NCI-H2107 treated with DMSO at 0.1 percent for 48 hours (cell line): ENCODE data around the gene LILRA2.
"Not testable (repeated sequence)": the region's sequence is repeated elsewhere in the genome, so short reads cannot be mapped to it uniquely, and the experiment has no call there.

Source experiments
- DNase-seq: peaks from one replicate; lab custom pipeline; 2025; ENCODE audit not compliant: unreplicated experiment; lab: John Stamatoyannopoulos, UW

LILRA2 gene

GRCh38 chr19:54573330-54573872 is at the start of gene LILRA2:
LILRA2 (plus strand) TSS chr19:54573790; CDS start chr19:54573879, 89 bp downstream.
- no peak for DNase-seq

DNA sequence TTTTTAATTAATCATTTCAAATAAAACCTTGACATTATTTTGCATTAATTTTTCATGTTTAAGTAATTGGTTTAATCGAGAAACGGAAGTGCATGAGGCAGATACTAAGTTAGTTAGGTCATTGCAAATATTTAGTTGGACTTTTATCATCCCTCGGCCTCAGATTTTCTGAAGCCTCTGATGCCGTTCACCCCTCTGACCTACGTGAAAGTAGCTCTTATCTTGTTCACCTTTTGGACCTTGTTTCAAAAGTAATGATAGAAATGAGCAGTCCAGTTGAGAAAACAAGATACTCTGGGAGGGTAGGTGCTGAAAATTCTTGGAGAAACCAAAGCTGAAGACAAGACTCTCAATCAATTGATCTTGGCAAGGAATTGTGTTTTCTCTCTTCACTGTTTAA is 48.0 kb upstream of the LILRA2 start:
- no peak for DNase-seq

DNA sequence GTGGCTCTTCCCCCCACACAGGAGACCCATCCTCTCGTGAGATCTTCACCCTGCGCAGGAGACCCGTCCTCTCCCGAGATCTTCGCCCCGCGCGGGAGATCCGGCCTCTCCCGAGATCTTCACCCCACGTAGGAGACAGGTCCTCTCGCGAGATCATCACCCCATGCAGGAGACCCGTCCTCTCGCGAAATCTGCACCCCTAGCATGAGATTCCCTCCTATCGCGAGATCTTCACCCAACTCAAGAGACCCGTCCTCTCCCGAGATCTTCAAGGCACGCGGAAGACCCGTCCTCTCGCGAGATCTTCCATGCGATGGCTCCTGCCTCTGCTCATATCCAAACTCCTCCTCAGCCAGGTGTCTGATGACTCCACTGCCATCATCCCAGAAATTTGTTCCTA is 46.6 kb upstream of the LILRA2 start:
- no peak for DNase-seq

DNA sequence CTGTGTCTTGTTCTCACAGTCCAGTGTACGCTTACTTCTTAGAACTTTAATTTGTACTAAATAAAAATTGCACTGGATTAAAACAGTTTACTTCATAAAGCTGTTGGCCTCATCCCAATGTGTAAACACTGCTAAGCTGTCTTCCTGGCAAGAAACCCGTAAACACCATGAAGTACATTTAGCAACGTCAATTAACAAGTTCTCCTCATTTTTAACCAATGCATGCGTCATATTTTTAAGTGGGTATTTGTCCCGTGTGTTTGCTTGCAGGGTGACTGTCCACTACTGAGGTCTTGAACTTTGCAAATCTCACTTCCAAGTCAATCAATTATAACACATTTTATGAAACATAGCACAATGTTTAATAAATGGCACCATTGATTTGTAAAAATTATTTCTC is 42.7 kb upstream of the LILRA2 start:
- no peak for DNase-seq

GRCh38 chr19:54532528-54532927 is 41.1 kb upstream of the LILRA2 start:
- no peak for DNase-seq

- no peak for DNase-seq
Measured at GRCh38 chr19:54533476-54533875, 40.1 kb upstream of the LILRA2 start.

DNA sequence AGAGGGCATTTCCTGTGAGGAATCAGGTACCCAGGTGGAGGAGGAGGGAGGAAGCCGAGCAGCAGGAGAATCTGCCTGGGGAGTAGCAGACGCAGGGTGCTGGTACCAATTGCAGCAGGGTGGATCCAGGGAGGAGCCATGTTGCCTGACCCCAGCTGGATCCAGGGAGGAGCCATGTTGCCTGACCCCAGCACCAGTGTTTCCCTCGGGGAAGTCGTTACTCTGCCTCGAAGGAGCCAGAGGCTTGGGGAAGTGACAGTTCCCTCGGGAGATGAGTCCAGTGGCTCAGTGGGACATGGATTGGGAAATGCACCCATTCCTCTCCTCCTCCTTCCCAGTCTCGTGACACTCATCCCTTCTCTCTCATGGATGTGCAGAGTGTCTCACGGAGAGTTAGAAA is 39.4 kb upstream of the LILRA2 start:
- DNase-seq = no peak

GRCh38 chr19:54535601-54536000 is 38.0 kb upstream of the LILRA2 start:
- no peak for DNase-seq

DNA sequence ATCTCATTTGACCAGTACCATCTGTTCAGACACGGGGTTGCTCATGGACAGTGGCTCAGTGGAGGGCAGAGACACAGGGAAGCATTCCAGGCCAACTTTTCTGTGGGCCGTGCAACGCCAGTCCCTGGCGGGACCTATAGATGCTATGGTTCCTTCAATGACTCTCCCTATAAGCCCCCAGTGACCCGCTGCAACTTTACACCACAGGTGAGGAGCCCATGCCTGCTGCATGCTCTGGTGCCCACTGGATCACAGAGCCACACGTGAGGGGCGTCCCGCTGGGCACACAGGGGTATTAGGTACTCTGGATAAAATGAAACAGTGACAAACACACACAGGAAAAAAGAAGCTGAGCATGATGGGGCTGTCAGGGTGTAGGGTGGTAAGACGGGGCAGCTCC is 36.6 kb upstream of the LILRA2 start:
- no peak for DNase-seq

DNA sequence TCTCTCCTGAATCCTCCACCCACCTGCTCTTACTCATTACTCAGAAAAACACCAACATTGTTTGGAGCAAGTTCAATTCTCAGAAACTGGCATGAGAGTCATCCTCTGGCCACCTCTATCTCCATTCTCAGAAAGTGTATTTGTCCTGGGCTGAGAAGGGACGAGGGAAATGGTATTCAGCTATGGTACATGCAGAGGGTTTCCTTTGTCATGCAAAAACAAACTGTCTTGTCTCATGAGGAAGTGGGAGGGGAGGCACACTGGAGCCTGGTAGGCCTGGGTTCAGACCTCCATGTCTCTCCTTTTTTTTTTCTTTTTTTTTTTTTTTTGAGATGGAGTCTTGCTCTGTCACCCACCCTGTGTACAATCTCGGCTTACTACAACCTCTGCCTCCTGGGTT is 31.9 kb upstream of the LILRA2 start:
- DNase-seq = no peak

DNA sequence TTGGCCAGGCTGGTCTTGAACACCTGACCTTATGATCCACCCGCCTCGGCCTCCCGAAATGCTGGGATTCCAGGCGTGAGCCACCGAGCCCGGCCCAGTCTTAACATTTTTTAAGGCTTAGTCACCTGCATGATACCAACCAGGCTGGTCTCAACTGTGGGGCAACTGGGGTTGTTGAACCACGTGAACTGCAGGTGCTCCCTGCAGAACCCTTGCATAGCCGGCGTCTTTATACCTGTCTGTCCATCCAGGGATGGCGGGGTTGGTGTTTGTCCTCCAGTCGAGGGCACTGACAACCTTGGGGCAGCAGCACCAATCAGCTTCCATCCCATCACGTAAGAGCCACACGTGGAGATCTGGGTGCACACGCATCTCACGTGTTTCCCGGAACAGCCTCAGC is 24.8 kb upstream of the LILRA2 start:
- DNase-seq = no peak

DNA sequence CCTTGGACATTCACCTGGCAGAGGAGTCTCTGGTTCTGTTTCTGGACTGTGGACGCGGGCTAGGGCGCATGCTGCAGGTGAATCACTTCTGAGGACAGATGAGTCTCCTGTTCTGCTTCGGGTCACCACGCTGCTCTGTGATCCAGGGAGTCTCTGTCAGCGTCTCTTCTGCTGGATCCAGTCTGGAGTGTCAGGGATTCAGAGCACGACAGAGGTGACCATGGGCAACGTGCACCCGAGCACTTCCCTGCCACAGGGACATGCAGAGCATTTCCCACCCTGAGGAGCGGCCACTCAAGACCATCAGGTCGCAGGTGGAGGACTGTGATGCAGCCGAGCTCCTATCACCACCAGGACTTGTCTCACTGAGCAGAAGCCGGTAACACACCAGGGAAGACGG is 24.4 kb upstream of the LILRA2 start:
- DNase-seq = no peak

GRCh38 chr19:54551293-54551692 is 22.3 kb upstream of the LILRA2 start:
- DNase-seq = no peak

- DNase-seq = no peak
Measured at GRCh38 chr19:54551950-54552912, 21.4 kb upstream of the LILRA2 start.

DNA sequence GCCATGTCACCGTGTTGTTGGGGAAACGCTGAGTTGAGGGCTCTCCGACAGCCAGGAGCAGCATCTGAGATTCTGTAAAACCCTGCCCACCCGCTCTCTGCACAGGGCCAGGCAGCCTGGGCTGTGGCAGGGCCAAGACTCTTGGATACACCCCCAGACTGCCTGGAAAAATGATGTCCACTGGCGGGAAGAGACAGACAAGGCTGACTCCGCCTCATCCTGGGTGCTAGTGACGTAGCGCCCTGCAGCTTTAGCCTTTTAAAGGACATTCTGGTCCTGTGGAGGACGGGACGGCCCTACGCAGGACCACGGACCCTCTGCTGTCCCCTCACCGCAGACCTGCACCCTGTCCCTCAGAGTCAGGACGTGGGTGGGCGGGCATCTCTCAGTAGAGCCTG is 20.7 kb upstream of the LILRA2 start:
- DNase-seq = no peak

GRCh38 chr19:54554006-54554405 is 19.6 kb upstream of the LILRA2 start:
- no peak for DNase-seq

GRCh38 chr19:54554896-54555295 is 18.7 kb upstream of the LILRA2 start:
- no peak for DNase-seq

- no peak for DNase-seq
Measured at GRCh38 chr19:54556194-54556593, 17.4 kb upstream of the LILRA2 start.

DNA sequence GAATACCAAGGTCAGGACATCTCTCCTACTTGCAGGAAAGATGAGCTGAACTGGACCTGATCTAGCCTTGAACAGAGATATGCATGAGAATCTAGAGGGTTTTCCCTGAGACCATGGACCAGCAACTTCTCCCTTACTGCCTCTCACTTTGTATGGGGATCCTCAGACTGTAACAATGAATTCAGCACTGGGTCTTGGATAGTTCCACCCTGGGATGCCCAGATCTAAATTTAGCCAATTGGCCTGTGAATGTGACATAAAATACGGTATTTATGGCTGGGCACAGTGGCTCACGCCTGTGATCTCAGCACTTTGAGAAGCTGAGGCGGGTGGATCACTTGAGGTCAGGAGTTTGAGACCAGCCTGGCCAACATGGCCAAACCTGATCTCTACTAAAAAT is 15.3 kb upstream of the LILRA2 start:
- DNase-seq = no peak

DNA sequence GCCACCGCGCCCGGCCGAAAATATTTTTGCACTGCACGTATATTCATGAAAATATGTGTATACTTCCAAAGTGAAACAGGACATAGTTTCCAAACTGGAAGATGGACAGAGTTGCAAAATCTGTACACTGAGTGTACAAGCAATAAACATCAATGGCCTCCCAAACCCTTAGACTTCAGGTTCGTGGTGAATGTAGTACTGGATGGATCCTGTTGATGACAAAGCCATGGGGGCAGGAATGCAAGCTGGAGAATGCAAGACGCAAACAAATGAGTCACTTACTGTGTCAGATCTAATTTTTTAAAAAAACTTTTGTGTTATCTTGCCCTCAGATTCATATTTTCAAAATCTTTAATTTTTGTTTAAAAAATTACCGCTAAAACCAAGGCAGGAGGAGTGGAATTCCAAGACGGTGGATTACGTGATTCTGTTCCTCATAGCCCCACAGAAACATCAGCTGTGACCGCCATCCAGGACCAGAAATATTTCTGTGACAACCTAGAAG is 12.7 kb upstream of the LILRA2 start:
- no peak for DNase-seq

DNA sequence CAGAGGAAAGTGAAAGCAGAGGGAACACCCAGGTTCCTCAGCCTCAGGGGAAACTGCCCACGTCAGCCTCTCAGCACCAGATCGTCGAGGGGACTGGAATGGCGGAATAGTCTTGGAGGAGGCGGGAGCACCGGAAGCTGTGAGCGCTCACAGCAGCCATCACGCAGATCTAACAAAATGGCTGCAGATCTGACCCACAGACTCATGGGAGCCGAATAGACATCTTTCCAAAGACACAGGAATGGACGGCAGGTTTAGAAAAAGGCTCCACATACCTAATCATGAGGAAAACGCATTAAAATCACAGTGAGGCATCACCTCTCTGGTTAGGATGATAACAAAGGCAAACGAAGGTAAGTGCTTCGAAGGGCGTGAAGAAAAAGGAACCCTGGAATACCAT is 11.8 kb upstream of the LILRA2 start:
- no peak for DNase-seq

DNA sequence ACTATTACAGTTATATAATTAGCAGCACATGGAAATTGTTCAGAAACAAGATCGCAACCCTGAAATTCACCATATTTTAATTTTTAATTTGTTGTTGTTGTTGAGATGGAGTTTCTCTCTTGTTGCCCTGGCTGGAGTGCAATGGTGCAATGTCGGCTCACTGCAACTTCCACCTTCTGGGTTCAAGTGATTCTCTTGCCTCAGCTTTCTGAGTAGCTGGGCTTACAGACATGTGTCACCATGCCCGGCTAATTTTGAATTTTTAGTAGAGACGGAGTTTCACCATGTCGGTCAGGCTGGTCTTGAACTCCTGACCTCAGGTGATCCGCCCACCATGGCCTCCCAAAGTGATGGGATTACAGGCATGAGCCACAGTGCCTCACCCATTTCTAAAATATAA is 10.4 kb upstream of the LILRA2 start:
- not testable (repeated sequence) for DNase-seq
